Upper lobe of left lung (tissue), 4 donors: Measurements from ENCODE around the gene AGPS.

Experiments used
- CTCF ChIP-seq, 6 experiments: fragments of 450-650 bp in 4 of 6; fragments of 200-600 bp in 2 of 6; sonication (generic) in 2 of 6; IDR thresholded peaks; one replicate each; pipeline ENCODE4 v1.5.1; 2016 to 2019; ENCODE audit warnings: antibody characterized with exemption in 6 of 6
- EP300 ChIP-seq, 4 donors: sonication (generic); formaldehyde crosslinking; IDR thresholded peaks; one replicate each; pipeline ENCODE4 v1.5.1; 2017; ENCODE audit warnings: antibody characterized with exemption in 4 of 4, control low read depth in 2 of 4
- POLR2A ChIP-seq, 4 donors: fragments of 450-650 bp; IDR thresholded peaks; one replicate each; pipeline ENCODE4 v1.5.1; 2016 to 2017; ENCODE audit warnings: antibody characterized with exemption in 4 of 4, mild to moderate bottlenecking in 2 of 4
- POLR2AphosphoS5 ChIP-seq, 2 donors: sonication (generic); formaldehyde crosslinking; IDR thresholded peaks; one replicate each; pipeline ENCODE4 v1.5.1; 2017; ENCODE audit warnings: antibody characterized with exemption in 2 of 2

GRCh38 chr2:177484180-177484795 is 91.7 kb downstream of the AGPS start:
- no peak for TF ChIP-seq POLR2A (IDR thresholded peaks at IDR 0.05)
- no peak for TF ChIP-seq CTCF (IDR thresholded peaks at IDR 0.05)
- no peak for TF ChIP-seq POLR2AphosphoS5 (IDR thresholded peaks at IDR 0.05)
- no peak for TF ChIP-seq EP300 (IDR thresholded peaks at IDR 0.05)
